ENCODE results near the gene TUBA1C.

The TUBA1C gene

GRCh38 chr12:49297695-49298060, 32.8 kb downstream of the TUBA1C start:
- Histone ChIP-seq H3K9me3 (ENCODE audit: control insufficient read depth, low read length) (no peaks in the 10 kb centered on the region), H2AFZ (ENCODE audit: low read depth, low read length) (no peak overlapping the region), H3K79me1 (replicated peaks; ENCODE audit: low read length, poor library complexity, severe bottlenecking) (no peaks in the 10 kb centered on the region), H3K36me3 (ENCODE audit: control insufficient read depth in 1 of 2, insufficient read depth in 2 of 2, low read depth in 1 of 2, low read length in 2 of 2) (no peaks in the 10 kb centered on the region), H3K23ac (ENCODE audit: low read length in 2 of 2) (no peak overlapping the region), H3K4me3 (ENCODE audit: insufficient read depth in 1 of 2, low read depth in 1 of 2, low read length in 2 of 2) (no peak overlapping the region), H3K4me1 (ENCODE audit: control insufficient read depth, insufficient read depth, low read depth, low read length) (peaks cover 20% of the 10 kb centered on the region), H3K27me3 (ENCODE audit: control insufficient read depth in 1 of 2, insufficient read depth in 1 of 2, low read length in 2 of 2) (peaks cover 68 to 70% of the 10 kb centered on the region in 2 experiments), H4K91ac (ENCODE audit: low read length) (no peak overlapping the region), H3K4ac (ENCODE audit: low read depth in 1 of 2, low read length in 2 of 2) (no peak overlapping the region), H4K8ac (ENCODE audit: low read length) (no peak overlapping the region), H3K9ac (ENCODE audit: low read length) (no peak overlapping the region), H2BK12ac (ENCODE audit: low read length in 2 of 2) (no peak overlapping the region), H2BK5ac (ENCODE audit: low read depth, low read length, poor library complexity, severe bottlenecking) (no peak overlapping the region), H3K27ac (ENCODE audit: low read length, poor library complexity, severe bottlenecking) (no peak overlapping the region), H2AK5ac (ENCODE audit: low read length, severe bottlenecking) (no peak overlapping the region), H3K18ac (ENCODE audit: low read depth in 1 of 2, low read length in 2 of 2) (no peak overlapping the region), H3K14ac (ENCODE audit: low read length in 2 of 2) (no peak overlapping the region), H2BK120ac (ENCODE audit: low read depth, low read length) (no peak overlapping the region), H3K4me2 (ENCODE audit: low read length, poor library complexity, severe bottlenecking) (no peak overlapping the region), H2BK15ac (ENCODE audit: low read depth, poor library complexity, severe bottlenecking) (no peak overlapping the region)
- WGBS: 32% methylated on average over 7 of the region's 8 CpGs
- DNase-seq: no peak

GRCh38 chr12:49298160-49298559, 33.3 kb downstream of the TUBA1C start:
- no peak for DNase-seq
- H3K79me1 ChIP-seq (replicated peaks; ENCODE audit: low read length, poor library complexity, severe bottlenecking): no peaks in the 10 kb centered on the region
- 73% methylated on average over 6 of the region's 6 CpGs for WGBS

GRCh38 chr12:49301760-49302159, 36.9 kb downstream of the TUBA1C start:
- Histone ChIP-seq H2BK12ac (ENCODE audit: low read length in 2 of 2) (no peak overlapping the region), H4K91ac (ENCODE audit: low read length) (no peak overlapping the region), H3K9ac (ENCODE audit: low read length) (no peak overlapping the region), H2AK5ac (ENCODE audit: low read length, severe bottlenecking) (no peak overlapping the region), H3K9me3 (ENCODE audit: control insufficient read depth, low read length) (no peaks in the 10 kb centered on the region), H3K14ac (ENCODE audit: low read length in 2 of 2) (no peak overlapping the region), H2BK5ac (ENCODE audit: low read depth, low read length, poor library complexity, severe bottlenecking) (no peak overlapping the region), H3K4me3 (ENCODE audit: insufficient read depth in 1 of 2, low read depth in 1 of 2, low read length in 2 of 2) (no peak overlapping the region), H3K18ac (ENCODE audit: low read depth in 1 of 2, low read length in 2 of 2) (no peak overlapping the region), H3K36me3 (ENCODE audit: control insufficient read depth in 1 of 2, insufficient read depth in 2 of 2, low read depth in 1 of 2, low read length in 2 of 2) (no peaks in the 10 kb centered on the region), H3K4me2 (ENCODE audit: low read length, poor library complexity, severe bottlenecking) (no peak overlapping the region), H2AFZ (ENCODE audit: low read depth, low read length) (no peak overlapping the region), H3K27ac (ENCODE audit: low read length, poor library complexity, severe bottlenecking) (no peak overlapping the region), H3K23ac (ENCODE audit: low read length in 2 of 2) (no peak overlapping the region), H3K79me1 (replicated peaks; ENCODE audit: low read length, poor library complexity, severe bottlenecking) (no peaks in the 10 kb centered on the region), H3K4ac (ENCODE audit: low read depth in 1 of 2, low read length in 2 of 2) (no peak overlapping the region), H4K8ac (ENCODE audit: low read length) (no peak overlapping the region), H3K27me3 (ENCODE audit: control insufficient read depth in 1 of 2, insufficient read depth in 1 of 2, low read length in 2 of 2) (peaks cover 39 to 54% of the 10 kb centered on the region in 2 experiments), H3K4me1 (ENCODE audit: control insufficient read depth, insufficient read depth, low read depth, low read length) (peaks cover 9% of the 10 kb centered on the region), H2BK15ac (ENCODE audit: low read depth, poor library complexity, severe bottlenecking) (no peak overlapping the region), H2BK120ac (ENCODE audit: low read depth, low read length) (no peak overlapping the region)
- no peak for DNase-seq
- 64% methylated on average over 4 of the region's 4 CpGs for WGBS

More at GRCh38 chr12:49298160-49298559, 33.3 kb downstream of the TUBA1C start:
- no peak overlapping the region for H2AK5ac ChIP-seq (ENCODE audit: low read length, severe bottlenecking)
- H2AFZ ChIP-seq (ENCODE audit: low read depth, low read length): no peak overlapping the region
- no peak overlapping the region for H3K9ac ChIP-seq (ENCODE audit: low read length)
- H3K14ac ChIP-seq (ENCODE audit: low read length in 2 of 2): no peak overlapping the region
- no peak overlapping the region for H2BK12ac ChIP-seq (ENCODE audit: low read length in 2 of 2)
- H3K23ac ChIP-seq (ENCODE audit: low read length in 2 of 2): no peak overlapping the region
- no peak overlapping the region for H3K18ac ChIP-seq (ENCODE audit: low read depth in 1 of 2, low read length in 2 of 2)
- no peak overlapping the region for H3K4me3 ChIP-seq (ENCODE audit: insufficient read depth in 1 of 2, low read depth in 1 of 2, low read length in 2 of 2)
- H2BK15ac ChIP-seq (ENCODE audit: low read depth, poor library complexity, severe bottlenecking): no peak overlapping the region
- H4K91ac ChIP-seq (ENCODE audit: low read length): no peak overlapping the region
- peaks cover 20% of the 10 kb centered on the region for H3K4me1 ChIP-seq (ENCODE audit: control insufficient read depth, insufficient read depth, low read depth, low read length)
- no peak overlapping the region for H2BK5ac ChIP-seq (ENCODE audit: low read depth, low read length, poor library complexity, severe bottlenecking)
- H3K9me3 ChIP-seq (ENCODE audit: control insufficient read depth, low read length): no peaks in the 10 kb centered on the region
- H3K27ac ChIP-seq (ENCODE audit: low read length, poor library complexity, severe bottlenecking): no peak overlapping the region
- no peak overlapping the region for H4K8ac ChIP-seq (ENCODE audit: low read length)
- no peaks in the 10 kb centered on the region for H3K36me3 ChIP-seq (ENCODE audit: control insufficient read depth in 1 of 2, insufficient read depth in 2 of 2, low read depth in 1 of 2, low read length in 2 of 2)
- peaks cover 70 to 73% of the 10 kb centered on the region in 2 experiments for H3K27me3 ChIP-seq (ENCODE audit: control insufficient read depth in 1 of 2, insufficient read depth in 1 of 2, low read length in 2 of 2)
- no peak overlapping the region for H2BK120ac ChIP-seq (ENCODE audit: low read depth, low read length)
- no peak overlapping the region for H3K4ac ChIP-seq (ENCODE audit: low read depth in 1 of 2, low read length in 2 of 2)
- H3K4me2 ChIP-seq (ENCODE audit: low read length, poor library complexity, severe bottlenecking): no peak overlapping the region

GRCh38 chr12:49304161-49304560, 39.3 kb downstream of the TUBA1C start:
- Histone ChIP-seq H3K4me2 (ENCODE audit: low read length, poor library complexity, severe bottlenecking) (no peak overlapping the region), H3K36me3 (ENCODE audit: control insufficient read depth in 1 of 2, insufficient read depth in 2 of 2, low read depth in 1 of 2, low read length in 2 of 2) (no peaks in the 10 kb centered on the region), H4K91ac (ENCODE audit: low read length) (no peak overlapping the region), H2AFZ (ENCODE audit: low read depth, low read length) (no peak overlapping the region), H3K9me3 (ENCODE audit: control insufficient read depth, low read length) (no peaks in the 10 kb centered on the region), H3K27ac (ENCODE audit: low read length, poor library complexity, severe bottlenecking) (no peak overlapping the region), H4K8ac (ENCODE audit: low read length) (no peak overlapping the region), H2BK15ac (ENCODE audit: low read depth, poor library complexity, severe bottlenecking) (no peak overlapping the region), H3K18ac (ENCODE audit: low read depth in 1 of 2, low read length in 2 of 2) (no peak overlapping the region), H3K14ac (ENCODE audit: low read length in 2 of 2) (no peak overlapping the region), H3K4ac (ENCODE audit: low read depth in 1 of 2, low read length in 2 of 2) (no peak overlapping the region), H2BK120ac (ENCODE audit: low read depth, low read length) (no peak overlapping the region), H3K23ac (ENCODE audit: low read length in 2 of 2) (no peak overlapping the region), H2BK5ac (ENCODE audit: low read depth, low read length, poor library complexity, severe bottlenecking) (no peak overlapping the region), H3K4me1 (ENCODE audit: control insufficient read depth, insufficient read depth, low read depth, low read length) (no peaks in the 10 kb centered on the region), H3K9ac (ENCODE audit: low read length) (no peak overlapping the region), H2BK12ac (ENCODE audit: low read length in 2 of 2) (no peak overlapping the region), H2AK5ac (ENCODE audit: low read length, severe bottlenecking) (no peak overlapping the region), H3K4me3 (ENCODE audit: insufficient read depth in 1 of 2, low read depth in 1 of 2, low read length in 2 of 2) (no peak overlapping the region), H3K27me3 (ENCODE audit: control insufficient read depth in 1 of 2, insufficient read depth in 1 of 2, low read length in 2 of 2) (peaks cover 17 to 46% of the 10 kb centered on the region in 2 experiments), H3K79me1 (replicated peaks; ENCODE audit: low read length, poor library complexity, severe bottlenecking) (no peaks in the 10 kb centered on the region)
- DNase-seq: peak; percentile 53
- 77% methylated on average over 2 of the region's 2 CpGs for WGBS
